HG03095 (cell line): Measurements from ENCODE around the gene PPP2R5A.
"Not testable (repeated sequence)": the region's sequence is repeated elsewhere in the genome, so short reads cannot be mapped to it uniquely, and the experiment has no call there.

Experiments used
- ATAC-seq: cut with Tn5 transposase; IDR thresholded peaks from one replicate; pipeline ENCODE4 v1.9.1; 2021; ENCODE audit warnings: moderate library complexity; ENCODE audit not compliant: unreplicated experiment

Gene PPP2R5A

GRCh38 chr1:212294983-212295382, 9.8 kb downstream of the PPP2R5A start:
- ATAC-seq = no peak

- no peak for ATAC-seq
Observed at GRCh38 chr1:212295579-212295978, 10.4 kb downstream of the PPP2R5A start.

- ATAC-seq = no peak
Observed at GRCh38 chr1:212297338-212297737, 12.1 kb downstream of the PPP2R5A start.

- no peak for ATAC-seq
Observed at GRCh38 chr1:212301580-212301979, 16.4 kb downstream of the PPP2R5A start.

- ATAC-seq = no peak
Observed at GRCh38 chr1:212302745-212303383, 17.7 kb downstream of the PPP2R5A start.

- no peak for ATAC-seq
Observed at GRCh38 chr1:212305342-212305741, 20.1 kb downstream of the PPP2R5A start.

GRCh38 chr1:212305984-212306452, 20.8 kb downstream of the PPP2R5A start:
- ATAC-seq = not testable (repeated sequence)

- ATAC-seq = no peak
Observed at GRCh38 chr1:212309967-212310366, 24.8 kb downstream of the PPP2R5A start.

GRCh38 chr1:212310383-212310782, 25.2 kb downstream of the PPP2R5A start:
- no peak for ATAC-seq

GRCh38 chr1:212311836-212312497, 26.8 kb downstream of the PPP2R5A start:
- no peak for ATAC-seq

- ATAC-seq = no peak
Observed at GRCh38 chr1:212313616-212314015, 28.4 kb downstream of the PPP2R5A start.

- no peak for ATAC-seq
Observed at GRCh38 chr1:212315184-212315583, 30.0 kb downstream of the PPP2R5A start.

- ATAC-seq = no peak
Observed at GRCh38 chr1:212315907-212316306, 30.7 kb downstream of the PPP2R5A start.

- ATAC-seq = no peak
Observed at GRCh38 chr1:212317916-212318315, 32.7 kb downstream of the PPP2R5A start.

- ATAC-seq = not testable (repeated sequence)
Observed at GRCh38 chr1:212321031-212321430, 35.8 kb downstream of the PPP2R5A start.

- ATAC-seq = no peak
Observed at GRCh38 chr1:212323066-212323465, 37.9 kb downstream of the PPP2R5A start.

- no peak for ATAC-seq
Observed at GRCh38 chr1:212326541-212326940, 41.3 kb downstream of the PPP2R5A start.

GRCh38 chr1:212328248-212328647, 43.0 kb downstream of the PPP2R5A start:
- ATAC-seq = no peak

- ATAC-seq = no peak
Observed at GRCh38 chr1:212329105-212329504, 43.9 kb downstream of the PPP2R5A start.

- ATAC-seq = no peak
Observed at GRCh38 chr1:212341090-212341489, 55.9 kb downstream of the PPP2R5A start.

- no peak for ATAC-seq
Observed at GRCh38 chr1:212344905-212345304, 59.7 kb downstream of the PPP2R5A start.

- no peak for ATAC-seq
Observed at GRCh38 chr1:212346601-212347000, 61.4 kb downstream of the PPP2R5A start.
